Measurements from ENCODE around the gene GOLGA6L24.
"Not testable (repeated sequence)": the region's sequence is repeated elsewhere in the genome, so short reads cannot be mapped to it uniquely, and the experiment has no call there.

Gene GOLGA6L24, protein sequence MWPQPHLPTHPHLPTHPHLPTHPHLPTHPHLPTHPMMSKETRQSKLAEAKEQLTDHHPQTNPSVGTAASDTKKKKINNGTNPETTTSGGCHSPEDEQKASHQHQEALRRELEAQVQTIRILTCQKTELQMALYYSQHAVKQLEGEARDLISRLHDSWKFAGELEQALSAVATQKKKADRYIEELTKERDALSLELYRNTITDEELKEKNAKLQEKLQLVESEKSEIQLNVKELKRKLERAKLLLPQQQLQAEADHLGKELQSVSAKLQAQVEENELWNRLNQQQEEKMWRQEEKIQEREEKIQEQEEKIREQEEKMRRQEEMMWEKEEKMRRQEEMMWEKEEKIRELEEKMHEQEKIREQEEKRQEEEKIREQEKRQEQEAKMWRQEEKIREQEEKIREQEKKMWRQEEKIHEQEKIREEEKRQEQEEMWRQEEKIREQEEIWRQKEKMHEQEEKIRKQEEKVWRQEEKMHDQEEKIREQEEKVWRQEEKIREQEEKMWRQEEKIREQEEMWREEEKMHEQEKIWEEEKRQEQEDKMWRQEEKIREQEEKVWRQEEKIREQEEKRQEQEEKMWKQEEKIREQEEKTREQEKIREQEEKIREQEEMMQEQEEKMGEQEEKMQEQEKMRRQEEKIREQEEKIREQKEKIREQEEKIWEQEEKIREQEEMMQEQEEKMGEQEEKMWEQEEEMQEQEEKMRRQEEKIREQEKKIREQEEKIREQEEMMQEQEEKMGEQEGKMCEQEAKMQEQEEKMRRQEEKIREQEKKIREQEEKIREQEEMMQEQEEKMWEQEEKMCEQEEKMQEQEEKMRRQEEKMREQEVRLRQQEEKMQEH

DNA sequence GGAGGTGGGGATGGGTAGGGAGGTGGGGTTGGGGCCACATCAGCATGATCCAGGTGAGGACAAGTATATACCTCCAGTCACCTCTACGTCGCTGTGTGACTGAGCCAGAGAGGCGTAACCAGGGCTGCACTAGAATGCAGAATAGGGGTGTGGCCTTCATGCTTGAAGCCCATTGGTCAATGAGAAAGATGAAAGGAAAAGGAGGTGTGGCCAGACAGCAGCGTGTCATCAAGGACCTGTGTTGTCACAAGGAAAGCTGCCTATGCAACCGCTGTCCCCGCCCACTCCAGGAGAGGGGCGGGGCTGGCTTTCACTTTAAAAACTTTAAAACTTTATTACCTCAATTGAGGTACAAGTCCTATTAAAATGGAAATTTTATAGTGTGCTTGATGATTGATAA is at the start of gene GOLGA6L24:
GOLGA6L24 (minus strand) TSS at position 101 of the 400 bp plus-strand sequence; CDS start at position 40, 61 bp downstream.
- H3K27ac ChIP-seq; H3K4me3 ChIP-seq; DNase-seq (ENCODE audit: low spot score): not testable (repeated sequence)

DNA sequence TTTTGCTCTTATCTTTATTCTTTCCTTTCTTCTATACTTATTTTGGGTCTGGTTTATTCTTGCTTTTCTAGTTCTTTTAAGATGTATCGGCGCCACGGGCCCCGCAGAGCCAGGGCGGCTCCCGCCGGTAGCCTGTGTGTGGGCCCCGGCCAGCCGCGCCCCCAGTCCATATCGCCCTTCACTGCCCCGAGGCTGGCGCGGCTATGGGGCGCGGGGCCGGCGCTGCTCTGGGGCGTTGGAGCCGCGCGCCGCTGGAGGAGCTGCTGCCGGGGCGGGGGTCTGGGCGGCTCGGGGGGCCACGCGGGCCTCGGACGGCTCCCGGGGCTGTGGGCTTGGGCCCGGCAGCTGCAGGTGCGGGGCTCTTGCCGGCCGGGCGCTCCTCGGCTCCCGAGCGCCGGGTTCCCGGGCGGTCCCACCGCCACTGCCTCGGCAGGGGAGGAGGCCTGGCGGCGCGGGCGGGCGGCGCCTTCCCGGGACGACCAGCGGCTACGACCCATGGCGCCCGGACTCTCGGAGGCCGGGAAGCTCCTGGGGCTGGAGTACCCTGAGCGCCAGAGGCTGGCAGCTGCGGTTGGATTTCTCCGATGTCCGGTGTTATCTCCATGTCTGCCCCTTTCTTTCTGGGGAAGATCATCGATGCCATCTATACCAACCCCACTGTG is 45.0 kb upstream of the GOLGA6L24 start:
- DNase-seq (ENCODE audit: low spot score); H3K27ac ChIP-seq: not testable (repeated sequence)

DNA sequence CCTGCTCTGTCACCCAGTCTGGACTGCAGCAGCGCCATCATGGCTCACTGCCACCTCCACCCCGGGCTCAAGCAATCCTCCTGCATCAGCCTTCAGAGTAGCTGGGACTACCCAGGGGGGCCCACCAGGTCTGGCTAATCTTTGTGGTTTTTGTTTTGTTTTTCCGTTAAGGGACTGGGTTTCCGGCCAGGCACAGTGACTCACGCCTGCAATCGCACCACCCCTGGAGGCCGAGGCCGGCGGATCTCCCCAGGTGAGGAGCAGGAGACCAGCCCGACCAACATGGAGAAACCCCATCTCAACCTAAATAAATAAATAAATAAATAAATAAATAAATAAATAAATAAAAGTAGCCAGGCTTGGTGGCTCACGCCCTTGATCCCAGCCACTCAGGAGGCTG is 38.1 kb upstream of the GOLGA6L24 start:
- H3K27ac ChIP-seq; H3K4me3 ChIP-seq; DNase-seq (ENCODE audit: low spot score): not testable (repeated sequence)

More for the DNA sequence above, 45.0 kb upstream of the GOLGA6L24 start:
- not testable (repeated sequence) for H3K4me3 ChIP-seq

DNA sequence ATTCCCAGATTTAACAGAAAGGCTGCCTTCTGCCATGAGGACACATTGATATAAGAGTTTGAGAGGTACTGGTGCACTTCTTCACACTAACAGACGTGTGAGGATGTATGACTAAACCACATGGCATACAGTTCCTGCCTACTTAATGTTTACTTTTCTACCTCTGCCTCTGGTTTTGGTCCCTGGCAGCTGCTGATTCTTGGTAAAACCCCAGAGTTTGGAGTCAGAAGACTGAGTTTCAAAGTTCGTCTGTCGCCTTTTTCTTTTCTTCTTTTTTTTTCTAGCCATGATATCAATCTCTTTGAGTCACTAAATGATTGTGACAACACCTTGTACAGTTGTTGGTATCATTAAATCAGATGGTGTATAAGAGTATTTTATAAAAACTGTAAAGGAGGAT is 22.2 kb upstream of the GOLGA6L24 start:
- H3K27ac ChIP-seq; H3K4me3 ChIP-seq; DNase-seq (ENCODE audit: low spot score): not testable (repeated sequence)

DNA sequence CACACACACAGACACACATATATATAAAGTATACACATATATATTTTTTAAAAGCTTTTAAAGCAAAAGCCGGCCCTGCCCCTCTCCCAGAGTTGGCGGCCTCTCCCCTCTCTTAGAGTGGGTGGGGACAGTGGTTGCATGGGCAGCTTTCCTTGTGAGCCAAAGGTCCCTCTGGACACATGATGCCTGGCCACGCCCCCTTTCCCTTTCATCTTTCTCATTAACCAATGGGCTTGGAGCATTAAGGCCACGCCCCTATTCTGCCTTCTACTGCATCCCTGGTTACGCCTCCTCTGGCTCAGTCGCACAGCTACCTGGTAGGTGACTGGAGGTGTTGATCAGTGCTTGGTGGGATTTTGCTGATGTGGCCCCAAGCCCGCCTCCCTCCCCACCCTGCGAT is 20.5 kb upstream of the GOLGA6L24 start, which contains the start of gene GOLGA8F:
GOLGA8F (plus strand) TSS at position 301 of the 400 bp plus-strand sequence; CDS start at position 399, 98 bp downstream.
- DNase-seq (ENCODE audit: low spot score); H3K4me3 ChIP-seq; H3K27ac ChIP-seq: not testable (repeated sequence)

DNA sequence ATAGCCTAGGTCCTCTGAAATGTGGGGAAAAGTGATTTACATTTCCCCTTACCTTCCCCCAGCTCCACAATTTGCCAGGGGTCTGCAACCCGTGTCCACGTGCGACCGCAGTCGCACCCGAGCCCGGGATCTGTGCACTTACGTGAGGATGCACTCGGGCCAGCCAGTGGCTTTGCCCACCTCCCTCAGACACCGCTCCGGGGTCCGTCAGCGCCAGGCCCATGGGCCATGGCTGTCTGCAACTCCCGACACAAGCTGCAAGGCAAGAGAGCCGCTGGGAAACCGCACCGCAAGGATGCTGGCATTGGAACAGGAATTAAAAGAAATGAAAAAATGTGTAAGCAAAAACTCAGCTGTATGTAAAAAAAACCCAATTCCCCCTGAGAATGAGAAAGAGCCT is 7.6 kb upstream of the GOLGA6L24 start:
- not testable (repeated sequence) for DNase-seq (ENCODE audit: low spot score); H3K27ac ChIP-seq; H3K4me3 ChIP-seq

DNA sequence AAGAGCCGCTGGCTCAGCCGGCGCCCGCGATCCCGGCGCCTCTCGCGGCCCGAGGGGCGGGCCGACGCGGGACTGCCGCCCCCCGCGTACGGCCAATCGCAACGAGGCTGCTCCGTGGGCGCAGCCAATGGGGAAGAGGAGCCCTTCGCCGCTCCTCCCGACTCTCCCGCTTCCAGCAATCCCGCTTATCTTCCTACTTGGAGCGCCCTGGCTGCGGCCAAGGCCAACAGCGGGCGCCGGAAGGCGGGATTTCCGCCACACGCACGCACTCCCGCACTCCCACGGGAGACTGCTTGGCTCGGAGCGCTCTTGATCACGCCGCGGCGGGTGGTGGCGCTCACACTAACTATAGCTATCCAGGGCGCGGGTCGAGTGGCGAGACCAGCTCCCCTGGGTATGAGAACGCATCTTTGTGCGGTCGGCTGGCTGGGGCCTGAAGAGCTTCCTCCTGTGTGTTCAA is 35.7 kb downstream of the GOLGA6L24 start, which contains the start of gene HERC2:
HERC2 (minus strand) TSS at position 51 of the 460 bp plus-strand sequence. CDS start 746 bp downstream, outside the sequence.
- H3K27ac ChIP-seq = peak within 1 kb of the TSS in 1 of 2 donors; percentile 61
- peak within 1 kb of the TSS; percentile 63 for H3K4me3 ChIP-seq
- DNase-seq (ENCODE audit: low spot score) = not testable (repeated sequence)

DNA sequence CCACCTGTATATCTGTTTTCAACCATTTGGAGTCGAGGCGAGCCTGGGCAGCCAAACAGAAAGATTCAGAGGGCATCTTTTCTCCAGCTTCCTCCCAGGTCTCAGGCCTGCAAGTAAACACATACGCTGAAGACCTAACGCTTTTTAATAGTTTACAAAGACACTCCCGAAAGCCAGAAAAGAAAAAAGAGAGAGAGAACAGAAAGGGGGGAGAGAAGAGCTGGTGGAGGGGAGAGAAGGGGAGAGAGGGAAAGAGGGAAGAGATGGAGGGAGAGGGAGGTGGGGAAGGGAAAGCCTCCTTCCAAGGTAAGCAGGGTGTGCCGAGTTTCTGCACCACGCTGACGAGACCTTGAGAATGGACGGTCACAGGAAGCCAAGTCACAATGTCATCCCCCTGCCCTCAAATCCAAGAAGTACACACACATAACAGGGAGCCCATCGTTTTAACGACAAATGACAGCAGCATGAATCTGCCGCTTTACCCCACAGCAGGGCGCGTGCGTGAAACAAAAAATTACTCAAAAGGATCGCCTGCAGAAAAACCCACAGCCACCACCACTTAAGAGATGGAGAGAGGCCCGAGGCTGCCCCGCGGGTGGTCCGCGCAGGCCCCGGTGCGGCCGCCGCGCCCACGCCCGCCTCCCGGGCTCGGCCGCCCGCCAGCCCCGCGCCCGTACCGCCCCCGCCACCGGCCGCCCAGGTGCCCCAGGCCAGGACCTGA is 36.4 kb downstream of the GOLGA6L24 start:
- peak overlapping the region; percentile 63 for H3K4me3 ChIP-seq
- H3K27ac ChIP-seq = peak overlapping the region in 1 of 2 donors; percentile 61
- DNase-seq (ENCODE audit: low spot score) = not testable (repeated sequence)

DNA sequence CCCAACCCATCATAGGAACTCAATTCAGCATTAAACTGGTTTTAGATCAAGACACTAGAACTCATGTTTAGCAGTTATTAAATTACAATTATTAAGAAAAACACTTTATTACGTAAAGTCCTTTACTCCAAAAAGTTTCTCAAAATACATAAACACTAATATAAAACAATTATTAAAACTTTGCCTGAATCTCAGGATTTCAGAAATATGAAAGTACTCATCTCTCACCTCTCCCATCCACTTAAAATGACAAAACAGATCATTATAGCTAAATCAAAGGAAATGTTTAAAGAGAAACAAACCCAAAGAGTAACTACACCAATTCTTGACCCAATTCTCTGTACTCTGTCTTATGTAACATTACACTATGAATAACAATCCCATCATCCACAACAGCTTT is 38.2 kb downstream of the GOLGA6L24 start:
- H3K27ac ChIP-seq; H3K4me3 ChIP-seq; DNase-seq (ENCODE audit: low spot score): not testable (repeated sequence)

DNA sequence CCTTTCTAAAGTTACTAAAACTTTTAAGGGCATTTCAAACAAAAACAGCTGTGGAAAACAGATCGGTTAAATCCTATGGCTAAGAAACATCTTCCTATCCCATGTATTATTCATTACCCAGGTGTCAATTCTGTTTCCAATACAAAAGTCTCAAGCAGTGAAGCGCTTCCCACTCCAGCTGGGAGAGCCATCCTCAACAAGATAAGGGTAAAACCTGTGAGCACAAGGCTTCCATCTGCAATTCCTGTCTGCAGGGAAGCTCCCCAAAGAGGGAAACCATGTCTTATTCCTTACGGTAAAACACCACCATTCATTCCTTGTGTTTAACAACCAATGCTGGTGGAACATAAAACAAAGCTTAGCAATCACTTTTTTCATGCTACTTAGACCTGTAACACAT is 39.1 kb downstream of the GOLGA6L24 start:
- H3K4me3 ChIP-seq; H3K27ac ChIP-seq; DNase-seq (ENCODE audit: low spot score): not testable (repeated sequence)

DNA sequence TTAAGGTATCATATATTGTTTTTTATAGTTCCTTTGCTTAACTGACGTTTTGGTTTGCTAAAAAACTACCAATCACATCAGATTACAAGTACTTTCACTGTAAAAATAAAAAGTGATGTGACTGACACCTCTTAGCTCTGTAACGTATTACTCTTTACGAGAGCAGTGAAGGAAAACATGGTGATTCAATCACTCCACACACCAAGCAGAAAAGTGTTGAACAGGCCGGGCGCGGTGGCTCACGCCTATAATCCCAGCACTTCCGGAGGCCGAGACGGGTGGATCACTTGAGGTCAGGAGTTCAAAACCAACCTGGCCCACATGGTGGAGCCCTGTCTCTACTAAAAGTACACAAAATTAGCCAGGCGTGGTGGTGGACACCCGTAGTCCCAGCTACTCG is 39.8 kb downstream of the GOLGA6L24 start:
- DNase-seq (ENCODE audit: low spot score); H3K4me3 ChIP-seq; H3K27ac ChIP-seq: not testable (repeated sequence)

DNA sequence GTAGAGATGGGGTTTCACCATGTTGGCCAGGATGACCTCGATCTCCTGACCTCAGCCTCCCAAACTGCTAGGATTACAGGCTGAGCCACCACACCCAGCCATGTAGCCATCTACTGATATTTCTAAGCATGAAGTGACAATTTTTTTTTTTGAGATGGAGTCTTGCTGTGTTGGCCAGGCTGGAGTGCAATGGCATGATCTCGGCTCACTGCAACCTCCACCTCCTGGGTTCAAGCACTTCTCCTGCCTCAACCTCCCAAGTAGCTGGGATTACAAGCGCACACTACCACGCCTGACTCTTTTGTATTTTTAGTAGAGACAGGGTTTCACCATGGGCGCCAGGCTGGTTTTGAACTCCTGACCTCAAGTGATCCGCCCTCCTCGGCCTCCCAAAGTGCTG is 40.9 kb downstream of the GOLGA6L24 start:
- not testable (repeated sequence) for H3K27ac ChIP-seq; DNase-seq (ENCODE audit: low spot score); H3K4me3 ChIP-seq

DNA sequence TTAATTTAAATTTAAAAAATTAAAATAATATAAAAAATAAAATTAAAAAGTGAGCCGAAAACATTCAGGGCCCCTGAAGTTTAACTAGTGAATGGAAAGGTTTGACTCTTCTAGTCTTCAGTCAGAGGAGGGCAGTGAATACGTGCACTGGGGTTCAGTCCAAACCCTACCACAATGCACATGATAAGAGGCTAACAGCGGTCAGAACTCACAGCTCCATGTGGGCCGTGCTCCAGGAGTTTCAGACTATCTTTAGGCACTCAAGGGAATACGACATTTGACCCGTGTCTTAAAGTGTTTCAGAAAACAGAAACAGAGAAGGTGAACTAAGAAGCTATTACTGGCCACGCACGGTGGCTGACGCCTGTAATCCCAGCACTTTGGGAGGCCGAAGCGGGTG is 47.4 kb downstream of the GOLGA6L24 start:
- DNase-seq (ENCODE audit: low spot score); H3K27ac ChIP-seq; H3K4me3 ChIP-seq: not testable (repeated sequence)

DNA sequence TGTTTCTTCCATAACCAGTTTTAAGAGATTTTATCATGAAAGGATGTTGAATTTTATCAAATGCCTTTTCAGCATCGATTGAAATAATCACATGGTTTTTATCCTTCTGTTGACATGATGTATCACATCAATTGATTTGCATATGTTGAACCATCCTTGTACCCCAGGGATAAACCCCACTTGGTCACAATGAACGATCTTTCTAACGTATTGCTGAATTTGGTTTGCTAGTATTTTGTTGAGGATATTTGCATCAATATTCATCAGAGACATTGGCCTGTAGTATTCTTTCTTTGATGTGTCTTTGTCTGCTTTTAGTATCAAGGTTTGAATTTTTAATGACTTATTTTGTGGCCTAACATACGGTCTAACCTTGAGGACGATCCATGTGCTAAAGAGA is 49.2 kb downstream of the GOLGA6L24 start:
- H3K27ac ChIP-seq; DNase-seq (ENCODE audit: low spot score); H3K4me3 ChIP-seq: not testable (repeated sequence)
